ENCODE results near the gene RRAS. TPM values are rescaled to one million over a fixed set of nuclear protein-coding genes. Genes with fewer than 3 reads are reported as not detected.

The RRAS gene
- polyA plus RNA-seq, 2 donors: 45.1 to 46.0 TPM

GRCh38 chr19:49616532-49616931 is 23.4 kb downstream of the RRAS start:
- H3K4me1 ChIP-seq (ENCODE audit: control insufficient read depth in 2 of 2, insufficient read depth in 2 of 2, low read length in 1 of 2): peaks cover 0 to 5% of the 10 kb centered on the region in 2 donors
- no peaks in the 10 kb centered on the region for H3K9me3 ChIP-seq (ENCODE audit: control insufficient read depth in 2 of 2, insufficient read depth in 1 of 2, low read depth in 1 of 2, low read length in 1 of 2)
- no peaks in the 10 kb centered on the region for H3K27me3 ChIP-seq (ENCODE audit: control insufficient read depth in 1 of 2, insufficient read depth in 2 of 2, low read length in 2 of 2)
- peaks cover 3 to 32% of the 10 kb centered on the region in 2 donors for H3K36me3 ChIP-seq (ENCODE audit: control insufficient read depth in 2 of 2, insufficient read depth in 2 of 2, low read length in 1 of 2)
- no peak overlapping the region for H3K4me3 ChIP-seq (ENCODE audit: low read depth in 1 of 2, low read length in 2 of 2)
- 96% methylated on average over 7 of the region's 7 CpGs for WGBS, 2 donors
- H3K27ac ChIP-seq (ENCODE audit: low read depth in 2 of 2, low read length in 1 of 2): no peak overlapping the region

GRCh38 chr19:49615861-49616260 is 24.1 kb downstream of the RRAS start:
- 96 to 97% methylated on average over 22 to 23 of the region's 23 CpGs for WGBS, 2 donors
- Histone ChIP-seq H3K27ac (ENCODE audit: low read depth in 2 of 2, low read length in 1 of 2) (no peak overlapping the region), H3K27me3 (ENCODE audit: control insufficient read depth in 1 of 2, insufficient read depth in 2 of 2, low read length in 2 of 2) (no peaks in the 10 kb centered on the region), H3K4me3 (ENCODE audit: low read depth in 1 of 2, low read length in 2 of 2) (no peak overlapping the region), H3K36me3 (ENCODE audit: control insufficient read depth in 2 of 2, insufficient read depth in 2 of 2, low read length in 1 of 2) (peaks cover 0 to 28% of the 10 kb centered on the region in 2 donors), H3K4me1 (ENCODE audit: control insufficient read depth in 2 of 2, insufficient read depth in 2 of 2, low read length in 1 of 2) (peaks cover 0 to 5% of the 10 kb centered on the region in 2 donors), H3K9me3 (ENCODE audit: control insufficient read depth in 2 of 2, insufficient read depth in 1 of 2, low read depth in 1 of 2, low read length in 1 of 2) (no peaks in the 10 kb centered on the region)

GRCh38 chr19:49614096-49614833 is 25.7 kb downstream of the RRAS start:
- Histone ChIP-seq H3K4me1 (ENCODE audit: control insufficient read depth in 2 of 2, insufficient read depth in 2 of 2, low read length in 1 of 2) (peaks cover 0 to 5% of the 10 kb centered on the region in 2 donors), H3K36me3 (ENCODE audit: control insufficient read depth in 2 of 2, insufficient read depth in 2 of 2, low read length in 1 of 2) (peaks cover 0 to 32% of the 10 kb centered on the region in 2 donors), H3K4me3 (ENCODE audit: low read depth in 1 of 2, low read length in 2 of 2) (no peak overlapping the region), H3K9me3 (ENCODE audit: control insufficient read depth in 2 of 2, insufficient read depth in 1 of 2, low read depth in 1 of 2, low read length in 1 of 2) (no peaks in the 10 kb centered on the region), H3K27ac (ENCODE audit: low read depth in 2 of 2, low read length in 1 of 2) (peak overlapping the region in 1 of 2 donors; percentile 42), H3K27me3 (ENCODE audit: control insufficient read depth in 1 of 2, insufficient read depth in 2 of 2, low read length in 2 of 2) (no peaks in the 10 kb centered on the region)
- 74 to 79% methylated on average over 19 of the region's 19 CpGs for WGBS, 2 donors

DNA sequence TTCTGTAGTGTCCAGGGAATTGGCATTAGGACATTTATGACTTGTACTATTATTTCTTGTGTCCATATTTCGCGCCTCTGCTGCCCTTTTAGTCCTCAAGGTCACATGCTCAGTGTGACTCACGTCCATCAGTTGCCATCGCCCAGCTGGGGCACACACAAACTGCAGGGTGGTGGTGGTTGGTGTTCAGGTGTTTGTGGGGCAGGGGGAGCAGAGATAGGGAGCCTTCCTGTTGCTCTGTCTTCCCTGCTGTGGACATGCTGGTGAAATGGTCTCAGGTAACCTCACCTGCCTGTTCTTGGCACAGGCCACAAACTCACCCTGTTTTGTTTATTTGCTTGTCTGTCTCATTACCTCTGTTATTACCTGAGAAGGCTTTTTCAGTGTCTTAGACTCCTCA is 26.6 kb downstream of the RRAS start:
- Histone ChIP-seq H3K27ac (ENCODE audit: low read depth in 2 of 2, low read length in 1 of 2) (peak overlapping the region; percentile 48 to 72), H3K9me3 (ENCODE audit: control insufficient read depth in 2 of 2, insufficient read depth in 1 of 2, low read depth in 1 of 2, low read length in 1 of 2) (no peaks in the 10 kb centered on the region), H3K27me3 (ENCODE audit: control insufficient read depth in 1 of 2, insufficient read depth in 2 of 2, low read length in 2 of 2) (no peaks in the 10 kb centered on the region), H3K4me1 (ENCODE audit: control insufficient read depth in 2 of 2, insufficient read depth in 2 of 2, low read length in 1 of 2) (peaks cover 0 to 5% of the 10 kb centered on the region in 2 donors), H3K36me3 (ENCODE audit: control insufficient read depth in 2 of 2, insufficient read depth in 2 of 2, low read length in 1 of 2) (peaks cover 0 to 29% of the 10 kb centered on the region in 2 donors), H3K4me3 (ENCODE audit: low read depth in 1 of 2, low read length in 2 of 2) (no peak overlapping the region)
- 65 to 73% methylated on average over 4 of the region's 4 CpGs for WGBS, 2 donors

GRCh38 chr19:49609499-49610092 is 30.3 kb downstream of the RRAS start:
- WGBS, 2 donors: 95 to 96% methylated on average over 11 to 12 of the region's 12 CpGs
- Histone ChIP-seq H3K27me3 (ENCODE audit: control insufficient read depth in 1 of 2, insufficient read depth in 2 of 2, low read length in 2 of 2) (no peaks in the 10 kb centered on the region), H3K4me1 (ENCODE audit: control insufficient read depth in 2 of 2, insufficient read depth in 2 of 2, low read length in 1 of 2) (peaks cover 0 to 5% of the 10 kb centered on the region in 2 donors), H3K9me3 (ENCODE audit: control insufficient read depth in 2 of 2, insufficient read depth in 1 of 2, low read depth in 1 of 2, low read length in 1 of 2) (no peaks in the 10 kb centered on the region), H3K36me3 (ENCODE audit: control insufficient read depth in 2 of 2, insufficient read depth in 2 of 2, low read length in 1 of 2) (peaks cover 0 to 15% of the 10 kb centered on the region in 2 donors), H3K4me3 (ENCODE audit: low read depth in 1 of 2, low read length in 2 of 2) (no peak overlapping the region), H3K27ac (ENCODE audit: low read depth in 2 of 2, low read length in 1 of 2) (no peak overlapping the region)

GRCh38 chr19:49605605-49606004 is 34.3 kb downstream of the RRAS start:
- H3K27me3 ChIP-seq (ENCODE audit: control insufficient read depth in 1 of 2, insufficient read depth in 2 of 2, low read length in 2 of 2): no peaks in the 10 kb centered on the region
- WGBS, 2 donors: 82 to 83% methylated on average over 7 of the region's 7 CpGs
- H3K27ac ChIP-seq (ENCODE audit: low read depth in 2 of 2, low read length in 1 of 2): no peak overlapping the region
- no peaks in the 10 kb centered on the region for H3K4me1 ChIP-seq (ENCODE audit: control insufficient read depth in 2 of 2, insufficient read depth in 2 of 2, low read length in 1 of 2)
- peaks cover 4 to 32% of the 10 kb centered on the region in 2 donors for H3K36me3 ChIP-seq (ENCODE audit: control insufficient read depth in 2 of 2, insufficient read depth in 2 of 2, low read length in 1 of 2)
- H3K9me3 ChIP-seq (ENCODE audit: control insufficient read depth in 2 of 2, insufficient read depth in 1 of 2, low read depth in 1 of 2, low read length in 1 of 2): no peaks in the 10 kb centered on the region
- H3K4me3 ChIP-seq (ENCODE audit: low read depth in 1 of 2, low read length in 2 of 2): no peak overlapping the region

DNA sequence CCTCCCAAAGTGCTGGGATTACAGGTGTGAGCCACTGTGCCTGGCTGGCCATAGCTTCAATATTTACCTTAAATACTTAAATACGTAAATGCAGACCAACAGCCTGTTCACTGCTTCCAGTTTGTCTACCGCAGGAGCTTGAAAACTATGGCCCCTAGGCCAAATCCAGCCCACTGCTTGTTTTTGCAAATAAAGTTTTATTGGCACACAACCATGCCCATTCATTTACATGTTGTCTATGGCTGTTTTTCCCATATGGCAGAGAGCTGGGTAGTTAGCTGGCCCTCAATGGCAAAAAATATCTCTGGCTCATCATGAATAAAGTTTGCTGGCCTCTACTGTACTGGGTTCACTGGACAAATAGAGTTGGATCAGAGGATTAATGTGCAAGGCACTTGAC is 37.1 kb downstream of the RRAS start:
- Histone ChIP-seq H3K27me3 (ENCODE audit: control insufficient read depth in 1 of 2, insufficient read depth in 2 of 2, low read length in 2 of 2) (no peaks in the 10 kb centered on the region), H3K9me3 (ENCODE audit: control insufficient read depth in 2 of 2, insufficient read depth in 1 of 2, low read depth in 1 of 2, low read length in 1 of 2) (no peaks in the 10 kb centered on the region), H3K27ac (ENCODE audit: low read depth in 2 of 2, low read length in 1 of 2) (no peak overlapping the region), H3K4me1 (ENCODE audit: control insufficient read depth in 2 of 2, insufficient read depth in 2 of 2, low read length in 1 of 2) (no peaks in the 10 kb centered on the region), H3K36me3 (ENCODE audit: control insufficient read depth in 2 of 2, insufficient read depth in 2 of 2, low read length in 1 of 2) (peaks cover 8 to 37% of the 10 kb centered on the region in 2 donors), H3K4me3 (ENCODE audit: low read depth in 1 of 2, low read length in 2 of 2) (no peak overlapping the region)
- 97% methylated on average over 2 of the region's 2 CpGs for WGBS, 2 donors

GRCh38 chr19:49601482-49602038 is 38.4 kb downstream of the RRAS start:
- Histone ChIP-seq H3K27me3 (ENCODE audit: control insufficient read depth in 1 of 2, insufficient read depth in 2 of 2, low read length in 2 of 2) (no peaks in the 10 kb centered on the region), H3K4me1 (ENCODE audit: control insufficient read depth in 2 of 2, insufficient read depth in 2 of 2, low read length in 1 of 2) (no peaks in the 10 kb centered on the region), H3K9me3 (ENCODE audit: control insufficient read depth in 2 of 2, insufficient read depth in 1 of 2, low read depth in 1 of 2, low read length in 1 of 2) (no peaks in the 10 kb centered on the region), H3K27ac (ENCODE audit: low read depth in 2 of 2, low read length in 1 of 2) (no peak overlapping the region), H3K36me3 (ENCODE audit: control insufficient read depth in 2 of 2, insufficient read depth in 2 of 2, low read length in 1 of 2) (peaks cover 8 to 42% of the 10 kb centered on the region in 2 donors), H3K4me3 (ENCODE audit: low read depth in 1 of 2, low read length in 2 of 2) (no peak overlapping the region)
- WGBS, 2 donors: 95 to 97% methylated on average over 27 to 38 of the region's 38 CpGs

DNA sequence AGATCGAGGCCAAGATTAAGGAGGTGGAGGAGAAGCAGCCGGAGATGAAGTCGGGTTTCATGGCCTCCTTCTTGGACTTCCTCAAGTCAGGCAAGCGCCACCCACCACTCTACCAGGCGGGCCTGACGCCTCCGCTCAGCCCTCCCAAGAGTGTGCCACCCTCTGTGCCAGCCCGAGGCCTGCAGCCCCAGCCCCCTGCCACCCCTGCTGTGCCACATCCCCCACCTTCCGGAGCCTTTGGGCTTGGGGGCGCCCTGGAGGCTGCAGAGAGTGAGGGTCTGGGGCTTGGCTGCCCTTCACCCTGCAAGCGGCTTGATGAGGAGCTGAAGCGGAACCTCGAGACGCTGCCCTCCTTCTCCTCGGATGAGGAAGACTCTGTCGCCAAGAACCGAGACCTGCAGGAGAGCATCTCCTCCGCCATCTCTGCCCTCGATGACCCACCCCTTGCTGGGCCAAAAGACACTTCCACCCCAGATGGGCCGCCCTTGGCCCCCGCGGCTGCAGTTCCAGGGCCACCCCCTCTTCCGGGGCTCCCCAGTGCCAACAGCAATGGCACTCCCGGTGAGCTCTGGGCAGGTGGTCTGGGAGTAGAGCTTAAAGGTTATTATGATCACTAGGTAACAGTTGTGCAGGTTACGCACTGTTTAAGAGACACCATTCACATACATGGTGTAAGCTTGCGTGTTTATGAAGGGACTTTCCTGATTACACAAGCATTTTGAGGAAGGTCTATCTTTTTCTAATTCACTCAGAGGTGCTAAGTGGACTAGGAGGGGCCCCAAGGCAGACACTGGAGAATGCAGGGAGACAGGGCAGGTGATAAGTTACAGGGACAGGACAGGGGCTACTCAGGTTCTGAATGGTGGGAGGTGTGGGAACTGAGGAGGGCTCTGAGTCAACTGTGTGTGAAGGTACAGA is 40.3 kb downstream of the RRAS start:
- Histone ChIP-seq H3K27me3 (ENCODE audit: control insufficient read depth in 1 of 2, insufficient read depth in 2 of 2, low read length in 2 of 2) (no peaks in the 10 kb centered on the region), H3K4me1 (ENCODE audit: control insufficient read depth in 2 of 2, insufficient read depth in 2 of 2, low read length in 1 of 2) (peaks cover 0 to 1% of the 10 kb centered on the region in 2 donors), H3K4me3 (ENCODE audit: low read depth in 1 of 2, low read length in 2 of 2) (no peak overlapping the region), H3K36me3 (ENCODE audit: control insufficient read depth in 2 of 2, insufficient read depth in 2 of 2, low read length in 1 of 2) (peaks cover 8 to 53% of the 10 kb centered on the region in 2 donors), H3K27ac (ENCODE audit: low read depth in 2 of 2, low read length in 1 of 2) (no peak overlapping the region), H3K9me3 (ENCODE audit: control insufficient read depth in 2 of 2, insufficient read depth in 1 of 2, low read depth in 1 of 2, low read length in 1 of 2) (no peaks in the 10 kb centered on the region)
- WGBS, 2 donors: 94 to 95% methylated on average over 25 to 26 of the region's 26 CpGs

Measured in esophagus (tissue), 2 donors.